Ovary (tissue), 9 donors: ENCODE results near the gene SEC14L2. TPM values are rescaled to one million over a fixed set of nuclear protein-coding genes. Genes with fewer than 3 reads are reported as not detected.
"Not testable (repeated sequence)": the region's sequence is repeated elsewhere in the genome, so short reads cannot be mapped to it uniquely, and the experiment has no call there.

ENCODE experiments used
- DNase-seq, 5 donors: peaks; one replicate each; pipeline ENCODE4 v3.0.0-alpha.2; 2019 to 2020
- H3K27ac ChIP-seq, 2 donors: fragments of 200-600 bp; one replicate each; pipeline versions ENCODE4 v1.5.1 to v1.8.0; 2019 to 2022
- H3K27me3 ChIP-seq: fragments of 200-600 bp; one replicate; pipeline ENCODE4 v1.8.0; 2022
- H3K36me3 ChIP-seq: fragments of 200-600 bp; sonication (generic); one replicate; pipeline ENCODE4 v1.5.1; 2019
- H3K4me1 ChIP-seq: one replicate; pipeline ENCODE4 v1.8.1; 2013; ENCODE audit warnings: mild to moderate bottlenecking, moderate library complexity; ENCODE audit not compliant: insufficient read depth
- H3K4me3 ChIP-seq: fragments of 200-600 bp; sonication (generic); one replicate; pipeline ENCODE4 v1.5.1; 2017
- H3K9me3 ChIP-seq, 2 donors: fragments of 200-600 bp in 1 of 2; sonication (generic) in 1 of 2; one replicate each; pipeline versions ENCODE4 v1.5.1 to v1.8.1; 2013 to 2019; ENCODE audit warnings: mild to moderate bottlenecking in 1 of 2, moderate library complexity in 1 of 2
- EP300 ChIP-seq: sonication (generic); formaldehyde crosslinking; IDR thresholded peaks from one replicate; pipeline ENCODE4 v1.6.1; 2017; ENCODE audit warnings: antibody characterized with exemption
- POLR2A ChIP-seq: fragments of 450-650 bp; IDR thresholded peaks from one replicate; pipeline ENCODE4 v1.6.1; 2017; ENCODE audit warnings: antibody characterized with exemption, mild to moderate bottlenecking, moderate library complexity
- WGBS, 3 donors: extraction: QIAGEN DNeasy Blood & Tissue Kit in 1 of 3; methylation state at CpG; one replicate each; pipeline versions ENCODE4 v1.1.5 to v1.1.7; 2013 to 2017; 5-methylcytosine and 5-hydroxymethylcytosine counted together
- intact Hi-C, 4 donors: fragments of 100-400 bp; cut with DNase I; formaldehyde crosslinking; loops; one replicate each; pipeline versions ENCODE4 v1.11.0 to v1.15.1; 2022 to 2023
- polyA plus RNA-seq, 2 donors: library from polyadenylated mRNA; stranded (reverse); fragments of 200-250 nt in 1 of 2; fragments of 350-450 nt in 1 of 2; fragmentation: Illumina TruSeq in 1 of 2; extraction: RNeasy Lipid Tissue Mini Kit (QIAGEN cat#74804) in 1 of 2; gene quantifications; one replicate each; pipeline ENCODE4 v1.2.3, GENCODE V29; 2013 to 2014
- total RNA-seq, 7 donors: library from RNA; depleted of rRNA in 2 of 7; stranded (reverse); fragments of >200 nt in 2 of 7; fragmentation: NEBNext Ultra II Directional in 3 of 7; extraction: Animal tissue kit (Norgen Biotek cat#: 25700) in 3 of 7; gene quantifications; one replicate each; pipeline versions ENCODE4 v1.1.0 to v1.2.4, GENCODE V29; 2016 to 2023
- TF ChIP-seq, protein P1 (sequence below), 3 donors: fragments of 450-650 bp in 2 of 3; fragments of 200-600 bp in 1 of 3; IDR thresholded peaks; one replicate each; pipeline versions ENCODE4 v1.5.1 to v1.8.0; 2016 to 2022; ENCODE audit warnings: antibody characterized with exemption in 3 of 3, mild to moderate bottlenecking in 1 of 3
- donor health status: DM: no; HTN: no; CAD: no; lungs with moderate emphysema.
- donor health status: DM: no; HTN: no; CAD: no.
- donor health status: Bipolar disorder and iron deficiency.
- donor health status: DM: yes; HTN: yes; CAD: no.
- donor health status: DM: no; HTN: no; CAD: no.
- donor health status: DM: yes; HTN: yes; CAD: no.

The SEC14L2 gene
- total and polyA plus RNA-seq, 9 donors, result 2.5 to 14.3 (median 8.2) TPM

DNA sequence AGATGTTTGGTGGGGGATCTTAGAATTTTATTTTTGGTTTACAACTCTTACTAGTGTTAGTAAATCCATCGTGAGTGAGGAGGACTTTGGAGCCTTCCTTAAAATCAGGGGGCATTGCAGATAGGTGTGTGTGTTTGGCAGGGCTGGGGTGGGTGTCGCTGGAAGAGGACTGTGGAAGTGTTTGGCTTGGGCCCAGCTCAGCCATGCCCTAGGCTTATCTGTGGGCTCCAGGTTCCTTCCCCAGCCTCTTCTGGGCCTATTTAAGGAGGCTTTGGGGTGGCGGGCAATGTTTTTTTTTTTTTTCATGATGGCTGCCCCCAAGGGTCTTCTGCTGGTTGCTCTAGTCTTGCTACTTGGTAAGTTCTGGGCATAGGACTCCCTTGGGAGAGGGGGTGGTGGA is 50.8 kb downstream of the SEC14L2 start:
- WGBS, 3 donors, result 79 to 91% (median 89%) methylated on average over 3 of the region's 3 CpGs
- DNase-seq, result no peak
- no peaks in the 10 kb centered on the region for H3K36me3 ChIP-seq
- H3K9me3 ChIP-seq, result no peaks in the 10 kb centered on the region
- intact Hi-C loops, result loop anchor here in 1 of 4 donors (5.0 kb wide), 1 partner anchor 35 kb away; no protein-coding TSS in a partner anchor
- no peaks in the 10 kb centered on the region for H3K27me3 ChIP-seq
- H3K4me1 ChIP-seq, result peaks cover 13% of the 10 kb centered on the region
- H3K27ac ChIP-seq, result no peak overlapping the region
- no peak overlapping the region for H3K4me3 ChIP-seq
- TF ChIP-seq, protein P1, sequence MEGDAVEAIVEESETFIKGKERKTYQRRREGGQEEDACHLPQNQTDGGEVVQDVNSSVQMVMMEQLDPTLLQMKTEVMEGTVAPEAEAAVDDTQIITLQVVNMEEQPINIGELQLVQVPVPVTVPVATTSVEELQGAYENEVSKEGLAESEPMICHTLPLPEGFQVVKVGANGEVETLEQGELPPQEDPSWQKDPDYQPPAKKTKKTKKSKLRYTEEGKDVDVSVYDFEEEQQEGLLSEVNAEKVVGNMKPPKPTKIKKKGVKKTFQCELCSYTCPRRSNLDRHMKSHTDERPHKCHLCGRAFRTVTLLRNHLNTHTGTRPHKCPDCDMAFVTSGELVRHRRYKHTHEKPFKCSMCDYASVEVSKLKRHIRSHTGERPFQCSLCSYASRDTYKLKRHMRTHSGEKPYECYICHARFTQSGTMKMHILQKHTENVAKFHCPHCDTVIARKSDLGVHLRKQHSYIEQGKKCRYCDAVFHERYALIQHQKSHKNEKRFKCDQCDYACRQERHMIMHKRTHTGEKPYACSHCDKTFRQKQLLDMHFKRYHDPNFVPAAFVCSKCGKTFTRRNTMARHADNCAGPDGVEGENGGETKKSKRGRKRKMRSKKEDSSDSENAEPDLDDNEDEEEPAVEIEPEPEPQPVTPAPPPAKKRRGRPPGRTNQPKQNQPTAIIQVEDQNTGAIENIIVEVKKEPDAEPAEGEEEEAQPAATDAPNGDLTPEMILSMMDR (IDR thresholded peaks at IDR 0.05), result no peak
- TF ChIP-seq POLR2A (no peak), EP300 (no peak)

DNA sequence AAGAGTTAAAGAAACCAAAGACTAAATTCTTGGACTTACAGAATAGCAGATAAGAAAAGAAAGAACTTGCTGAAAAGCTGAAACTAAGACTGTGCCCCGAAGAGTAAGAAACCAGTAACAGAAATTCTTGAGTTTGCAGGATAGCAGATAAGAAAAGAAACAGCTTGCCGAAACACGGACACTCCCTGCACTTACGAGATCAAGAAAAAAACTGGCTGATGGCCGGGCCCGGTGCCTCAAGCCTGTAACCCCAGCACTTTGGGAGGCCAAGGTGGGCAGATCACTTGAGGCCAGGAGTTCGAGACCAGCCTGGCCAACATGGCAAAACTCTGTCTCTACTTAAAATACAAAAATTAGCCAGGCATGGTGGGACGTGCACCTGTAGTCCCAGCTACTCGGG is 54.7 kb downstream of the SEC14L2 start:
- intact Hi-C loops, result loop anchor here in 1 of 4 donors (10.0 kb wide), 1 partner anchor 913 kb away; no protein-coding TSS in a partner anchor
- H3K4me1 ChIP-seq, H3K27me3 ChIP-seq, H3K27ac ChIP-seq, H3K9me3 ChIP-seq, H3K4me3 ChIP-seq, H3K36me3 ChIP-seq: not testable (repeated sequence)
- DNase-seq, result peak in 3 of 5 donors; percentile 37 to 70 (median 57)
- 9 to 13% (median 12%) methylated on average over 9 of the region's 9 CpGs for WGBS, 3 donors

DNA sequence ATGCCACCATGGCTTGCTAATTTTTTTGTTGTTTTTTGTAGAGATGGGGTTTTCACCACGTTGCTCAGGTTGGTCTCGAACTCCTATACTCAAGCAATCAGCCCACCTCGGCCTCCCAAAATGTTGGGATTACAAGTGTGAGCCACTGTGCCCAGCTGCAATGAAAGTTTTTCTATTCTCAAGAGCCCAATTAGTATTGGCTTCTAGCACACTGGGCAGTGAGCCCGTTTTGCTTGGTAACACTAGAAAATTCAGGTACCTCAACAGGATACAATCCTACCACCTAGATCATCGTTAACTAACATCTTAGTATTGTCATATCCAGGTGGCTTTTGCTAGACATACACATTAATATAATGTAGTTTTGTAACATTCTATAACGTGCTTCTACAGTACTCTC is 56.0 kb downstream of the SEC14L2 start:
- peaks cover 2% of the 10 kb centered on the region for H3K4me1 ChIP-seq
- H3K36me3 ChIP-seq, result no peaks in the 10 kb centered on the region
- no peak overlapping the region for H3K4me3 ChIP-seq
- H3K27me3 ChIP-seq, result no peaks in the 10 kb centered on the region
- TF ChIP-seq POLR2A, result no peak
- TF ChIP-seq EP300, result no peak
- TF ChIP-seq, protein P1 (IDR thresholded peaks at IDR 0.05), result no peak
- H3K9me3 ChIP-seq, result no peaks in the 10 kb centered on the region
- intact Hi-C loops, result loop anchor here in 1 of 4 donors (10.0 kb wide), 1 partner anchor 912 kb away; no protein-coding TSS in a partner anchor
- WGBS, 3 donors, result 80 to 89% (median 84%) methylated on average over 6 of the region's 6 CpGs
- peak in 1 of 5 donors; percentile 18 for DNase-seq
- H3K27ac ChIP-seq, result no peak overlapping the region

DNA sequence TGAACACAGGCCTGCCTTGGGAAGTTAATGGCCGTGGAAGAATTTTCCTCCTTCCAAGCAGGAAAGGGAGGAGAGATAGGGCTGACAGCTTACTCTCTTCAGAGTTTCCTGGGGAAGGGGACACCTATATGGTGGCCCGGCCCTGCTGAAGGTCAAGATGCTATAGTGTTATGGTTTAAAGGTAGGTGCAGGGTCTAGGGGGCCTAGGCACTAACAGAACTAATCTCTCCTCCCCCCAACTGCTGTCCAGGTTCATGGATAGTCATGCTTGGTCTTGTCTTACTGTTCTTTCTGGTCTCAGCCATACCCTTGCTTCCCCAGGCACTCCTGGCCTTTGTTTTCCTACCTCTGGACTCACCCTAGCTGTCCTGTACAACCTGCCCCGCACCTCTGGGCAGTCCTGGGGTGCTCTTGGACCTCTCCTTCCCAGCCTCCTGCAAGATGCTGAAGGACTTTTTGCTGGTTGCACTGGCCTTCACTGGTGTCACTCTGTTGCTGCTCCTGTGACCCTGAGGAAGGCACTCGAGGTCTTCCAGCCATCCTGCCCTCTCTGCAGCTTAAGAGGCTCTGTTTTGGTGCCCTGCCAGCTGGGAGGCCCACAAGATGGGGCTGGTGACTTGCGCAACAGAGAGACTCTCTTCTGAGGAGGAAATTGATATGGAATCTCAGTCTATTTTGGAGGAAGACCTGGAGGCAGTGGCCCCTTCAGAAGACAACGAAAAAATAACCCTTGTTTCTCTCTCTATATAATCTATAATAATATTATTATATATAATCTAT is 57.1 kb downstream of the SEC14L2 start:
- H3K27ac ChIP-seq, result no peak overlapping the region
- no peak for TF ChIP-seq POLR2A
- no peak for TF ChIP-seq EP300
- TF ChIP-seq, protein P1 (IDR thresholded peaks at IDR 0.05), result no peak
- DNase-seq, result no peak
- intact Hi-C loops, result loop anchor here in 1 of 4 donors (10.0 kb wide), 1 partner anchor 911 kb away; no protein-coding TSS in a partner anchor
- H3K36me3 ChIP-seq, result no peaks in the 10 kb centered on the region
- no peak overlapping the region for H3K4me3 ChIP-seq
- H3K4me1 ChIP-seq, result peaks cover 2% of the 10 kb centered on the region
- no peaks in the 10 kb centered on the region for H3K9me3 ChIP-seq
- H3K27me3 ChIP-seq, result no peaks in the 10 kb centered on the region
- 58 to 62% (median 61%) methylated on average over 6 of the region's 6 CpGs for WGBS, 3 donors
